HG02973 (cell line): ENCODE data around the gene SH3D19.

Experiments
- ATAC-seq: cut with Tn5 transposase; IDR thresholded peaks from one replicate; pipeline ENCODE4 v1.9.1; 2021; ENCODE audit warnings: moderate library complexity; ENCODE audit not compliant: unreplicated experiment

Gene SH3D19

GRCh38 chr4:151325111-151325948, at the start of gene SH3D19:
TSS of gene SH3D19 (minus strand) at chr4:151325605. CDS start at chr4:151325352, 253 bp downstream.
- no peak for ATAC-seq

- peak; percentile 98 for ATAC-seq
These were observed 37.2 kb upstream of the SH3D19 start for GRCh38 chr4:151362404-151363164.

GRCh38 chr4:151361966-151362365, 36.6 kb upstream of the SH3D19 start:
- ATAC-seq, result no peak

DNA sequence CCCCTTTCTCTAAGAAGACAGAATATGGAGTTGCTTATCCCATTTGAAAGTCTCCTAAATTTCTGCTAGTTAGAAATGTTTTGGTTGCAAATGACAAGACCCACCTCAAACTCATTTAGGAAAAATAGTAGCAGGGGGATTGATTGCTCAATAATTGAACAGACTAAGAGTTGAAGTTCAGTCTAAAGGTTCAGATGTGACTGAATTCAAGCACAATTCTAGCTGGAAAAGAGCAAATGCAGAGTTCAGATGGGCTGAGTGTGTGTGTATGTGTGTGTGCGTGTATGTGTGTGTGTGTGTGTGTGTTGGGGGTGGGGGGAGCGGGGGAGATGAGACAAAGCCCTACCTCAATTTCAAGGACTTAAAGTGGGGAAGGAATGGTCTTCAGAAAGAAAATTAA, 35.7 kb upstream of the SH3D19 start:
- ATAC-seq, result no peak

GRCh38 chr4:151359576-151359975, 34.2 kb upstream of the SH3D19 start:
- no peak for ATAC-seq

GRCh38 chr4:151358266-151358665, 32.9 kb upstream of the SH3D19 start:
- ATAC-seq, result no peak

DNA sequence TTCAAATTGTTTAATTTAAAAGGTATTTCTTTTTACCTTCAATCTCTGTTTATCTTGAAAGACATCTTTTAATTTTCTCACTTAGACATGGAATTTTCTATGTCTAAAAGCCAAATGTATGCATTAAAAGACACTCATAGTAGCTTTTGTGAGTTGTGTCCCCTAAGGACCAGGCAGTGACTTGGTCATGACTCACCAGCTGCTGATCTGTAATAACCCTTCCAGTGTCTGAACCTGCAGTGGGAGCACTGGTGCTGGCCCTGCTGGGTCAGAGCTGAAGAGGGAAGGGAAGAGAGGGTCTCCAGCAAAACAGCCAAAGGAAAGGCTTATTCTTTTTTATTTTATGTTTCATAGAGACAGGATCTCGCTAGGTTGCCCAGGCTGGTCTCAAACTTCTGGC, 31.1 kb upstream of the SH3D19 start:
- ATAC-seq, result no peak

GRCh38 chr4:151355155-151355554, 29.8 kb upstream of the SH3D19 start:
- no peak for ATAC-seq

DNA sequence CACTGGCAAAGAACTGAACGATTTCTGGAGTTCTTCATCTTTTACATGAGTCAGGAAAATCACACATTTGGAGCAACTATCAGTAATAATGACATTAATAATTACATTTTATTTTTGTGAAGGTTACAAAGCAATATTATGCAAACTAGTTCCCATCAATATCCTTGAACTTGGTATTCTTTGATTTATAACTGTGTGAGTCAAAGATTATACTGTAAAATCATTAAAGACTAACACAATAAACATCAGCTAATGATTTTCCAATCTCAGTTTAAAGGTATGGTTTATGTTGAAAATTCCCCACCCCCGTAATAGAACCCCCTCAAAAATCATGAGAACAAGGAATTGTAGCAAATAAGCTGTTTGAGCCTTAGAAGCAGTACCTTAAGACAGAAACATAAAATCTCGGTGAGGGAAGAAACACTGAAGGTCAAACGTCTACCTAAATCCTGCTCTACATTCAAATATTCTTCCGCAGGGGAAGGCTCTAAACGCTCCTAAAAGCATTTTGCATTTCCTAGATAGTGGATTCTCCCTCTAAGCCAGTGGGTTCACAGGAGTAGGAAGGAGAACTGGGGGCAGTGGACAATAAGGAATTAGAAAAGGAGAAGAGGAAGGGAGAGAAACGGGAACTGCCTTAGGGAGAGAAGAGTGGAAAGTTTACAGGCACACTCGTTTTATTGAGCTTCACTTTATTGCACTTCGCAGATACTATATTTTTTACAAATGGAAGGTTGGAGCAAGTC, 22.3 kb upstream of the SH3D19 start:
- no peak for ATAC-seq

GRCh38 chr4:151344948-151345347, 19.5 kb upstream of the SH3D19 start:
- ATAC-seq, result no peak

DNA sequence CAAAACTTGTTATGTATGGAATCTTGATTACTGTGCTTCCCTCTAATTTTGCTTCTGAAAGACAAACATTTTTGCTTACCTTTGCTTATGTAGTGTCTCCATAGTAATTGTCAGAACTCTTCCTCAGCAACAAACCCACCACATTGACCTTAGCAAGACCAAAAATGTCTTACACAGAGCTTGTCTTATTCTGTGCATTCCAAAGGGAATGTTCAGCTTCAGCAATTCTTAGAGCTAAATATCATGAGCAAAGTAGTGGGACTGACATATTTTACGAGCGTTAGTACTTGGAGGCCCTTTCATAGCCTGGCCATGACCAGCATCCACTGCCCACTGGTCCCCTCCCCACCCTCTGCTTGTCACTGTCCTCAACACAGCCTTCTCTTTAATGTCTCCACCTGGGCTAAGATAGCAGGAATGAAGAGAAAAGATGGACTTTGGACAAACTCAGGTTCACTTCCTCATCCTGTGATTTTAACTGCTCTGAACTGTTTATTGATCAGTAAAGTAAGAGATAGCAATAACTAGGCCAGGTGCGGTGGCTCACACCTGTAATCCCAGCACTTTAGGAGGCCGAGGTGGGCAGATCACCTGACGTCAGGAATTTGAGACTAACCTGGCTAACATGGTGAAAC, 15.5 kb upstream of the SH3D19 start:
- ATAC-seq, result no peak

DNA sequence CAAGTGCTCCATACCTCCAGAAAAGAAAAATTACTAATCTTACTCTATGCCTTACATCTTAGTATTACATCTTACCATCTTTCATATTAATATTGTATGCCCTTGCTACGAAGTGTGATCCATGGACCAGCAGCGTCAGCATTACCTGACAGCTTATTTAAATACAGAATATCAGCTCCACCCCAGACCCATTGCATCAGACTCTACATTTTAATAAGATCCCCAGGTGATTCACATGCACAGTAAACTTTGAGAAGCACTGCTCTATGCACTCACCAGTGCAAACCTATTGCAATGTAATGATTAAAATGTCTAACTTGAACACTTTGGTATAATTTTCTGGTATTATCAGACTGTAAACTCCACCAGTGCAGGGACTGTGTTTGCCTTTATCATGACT, 14.1 kb upstream of the SH3D19 start:
- ATAC-seq, result no peak

DNA sequence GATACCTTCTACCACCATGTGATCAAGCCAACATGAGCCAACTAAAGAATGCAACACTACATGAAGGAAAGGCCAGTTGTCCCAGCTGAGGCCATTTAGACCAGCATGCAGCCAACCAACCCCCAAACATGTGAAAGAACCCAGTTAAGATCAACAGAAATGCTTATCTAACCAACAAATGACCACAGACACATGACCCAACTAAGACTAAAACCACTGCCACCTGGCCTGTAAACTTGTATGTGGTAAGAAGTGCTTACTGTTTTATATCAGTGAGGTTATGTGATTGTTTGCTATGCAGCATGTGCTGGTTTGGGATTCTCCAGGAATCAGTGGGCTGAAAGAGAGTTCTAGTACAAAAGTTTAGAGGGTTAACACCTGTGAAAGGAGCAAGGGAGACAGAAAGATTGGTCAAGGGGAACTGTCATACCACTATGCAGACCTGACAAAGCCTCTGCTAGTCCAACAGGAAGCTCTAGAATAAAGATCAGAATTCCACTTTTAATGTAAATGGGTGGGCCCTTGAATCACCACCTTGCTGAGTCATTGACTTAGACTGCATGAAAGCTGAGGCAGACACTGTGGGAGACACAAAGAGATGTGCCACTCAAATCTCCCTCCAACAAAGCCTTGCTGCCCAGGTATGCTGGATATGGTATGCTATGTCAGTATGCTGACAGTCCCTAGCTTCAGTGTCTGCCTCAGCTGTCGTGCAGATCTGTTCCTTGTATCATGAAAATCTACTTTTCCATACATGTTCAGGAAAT, 6.1 kb upstream of the SH3D19 start:
- ATAC-seq, result no peak

- no peak for ATAC-seq
These were observed 4.0 kb upstream of the SH3D19 start for GRCh38 chr4:151329217-151330007.

GRCh38 chr4:151325949-151326246, 493 bp upstream of the SH3D19 start:
- ATAC-seq, result no peak

DNA sequence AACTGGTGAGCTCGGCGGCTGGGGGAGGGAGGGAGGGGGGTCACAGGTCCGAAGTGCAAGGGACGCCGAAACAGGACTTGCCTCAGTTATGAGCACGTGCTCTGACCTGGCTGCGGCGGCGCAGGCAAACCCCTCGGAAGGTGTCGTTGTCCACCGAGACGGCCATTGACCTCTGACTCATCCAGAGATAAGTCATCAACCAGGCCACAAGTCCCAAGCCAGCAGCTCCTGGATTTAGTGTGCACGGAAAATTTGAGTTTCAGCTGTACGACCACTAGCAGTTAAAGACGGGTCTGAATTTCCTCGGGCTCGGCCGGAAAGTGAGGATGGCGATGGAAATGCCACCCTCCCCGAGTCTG, 674 bp downstream of the SH3D19 start:
- ATAC-seq, result no peak

DNA sequence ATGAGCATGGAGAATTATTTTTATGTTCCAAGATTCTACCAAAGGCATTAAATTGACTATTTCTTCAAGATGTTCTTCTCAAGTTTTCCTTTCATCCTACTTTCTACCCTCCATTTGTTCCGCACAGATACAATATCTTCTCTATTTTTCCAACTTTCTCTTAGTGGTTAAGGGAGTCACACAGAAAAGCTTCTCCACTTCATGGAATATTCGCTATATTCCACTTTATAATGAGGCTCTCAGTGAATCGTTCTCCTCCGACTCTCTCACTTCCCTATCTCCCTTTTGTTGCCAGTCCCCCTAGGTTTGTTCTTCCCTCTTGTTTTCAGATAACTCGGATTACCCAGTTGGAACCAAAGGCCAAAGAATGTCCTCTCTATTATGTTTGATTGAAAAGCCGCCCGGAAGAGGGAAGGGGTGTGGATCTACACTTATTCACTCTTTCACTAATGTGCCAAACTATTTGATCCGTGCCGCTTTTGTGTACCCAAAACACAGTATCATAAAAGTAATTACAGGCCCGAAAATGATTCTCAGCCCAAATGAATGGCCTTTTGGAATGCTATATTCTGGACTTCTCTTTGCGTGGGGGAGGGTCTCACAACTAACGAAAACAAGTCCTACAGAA, 1.2 kb downstream of the SH3D19 start:
- no peak for ATAC-seq

DNA sequence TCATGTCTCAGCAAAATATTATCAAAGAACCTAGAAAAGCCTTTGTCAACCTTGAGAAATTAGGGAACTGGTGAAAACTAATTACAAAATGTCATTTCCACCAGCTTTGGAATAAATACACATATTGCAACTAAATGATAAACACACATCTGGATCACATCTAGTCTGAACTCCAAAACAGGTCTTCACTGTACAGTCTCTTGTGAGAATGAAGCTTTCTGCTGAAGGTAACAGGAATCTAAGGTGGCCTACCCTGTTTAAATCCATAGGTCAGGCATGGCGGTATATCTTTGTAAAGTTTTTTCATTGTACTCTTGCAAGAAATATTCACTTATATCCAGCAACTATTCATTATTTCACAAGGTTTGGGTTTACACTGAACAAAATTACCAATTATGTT, 1.7 kb downstream of the SH3D19 start:
- no peak for ATAC-seq

- ATAC-seq, result no peak
These were observed 2.8 kb downstream of the SH3D19 start for GRCh38 chr4:151322570-151322969.
